ENCODE data around the gene TCL1A.

TCL1A gene

GRCh38 chr14:95703341-95703740, 10.6 kb downstream of the TCL1A start:
- no peak overlapping the region for H3K9ac ChIP-seq (ENCODE audit: low read depth, low read length)

DNA sequence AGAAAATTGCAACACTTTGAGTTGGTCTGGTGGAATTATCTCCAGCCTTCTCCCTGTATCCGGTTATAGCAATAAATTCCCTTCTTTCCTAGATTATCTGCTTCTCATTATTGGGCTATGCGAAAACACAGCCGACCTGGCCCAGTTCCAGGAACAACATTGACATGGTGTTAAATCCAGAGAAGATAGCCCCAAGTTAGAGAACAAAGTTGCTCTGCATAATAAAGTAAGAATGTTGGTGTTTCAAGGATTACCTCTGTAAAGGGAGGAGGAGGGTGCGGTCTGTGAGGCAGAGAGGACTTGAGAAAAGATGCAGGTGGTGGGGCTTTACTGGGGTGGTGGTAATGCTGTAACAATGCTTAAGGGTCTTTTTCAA, 12.1 kb downstream of the TCL1A start:
- Histone ChIP-seq H3K27me3 (ENCODE audit: insufficient read depth, low read length, poor library complexity) (peaks cover 3% of the 10 kb centered on the region), H3K4me2 (ENCODE audit: insufficient read depth, low read length) (no peak overlapping the region)

More at GRCh38 chr14:95703341-95703740, 10.6 kb downstream of the TCL1A start:
- no peaks in the 10 kb centered on the region for H3K4me1 ChIP-seq (ENCODE audit: insufficient read depth, low read length)
- H3K79me2 ChIP-seq (ENCODE audit: insufficient read depth, low read length), result no peaks in the 10 kb centered on the region
- peaks cover 3% of the 10 kb centered on the region for H3K27me3 ChIP-seq (ENCODE audit: insufficient read depth, low read length, poor library complexity)
- no peak overlapping the region for H2AFZ ChIP-seq (ENCODE audit: low read depth, low read length)
- no peak overlapping the region for H3K4me3 ChIP-seq (ENCODE audit: low read depth in 1 of 2, low read length in 2 of 2)
- ATAC-seq (ENCODE audit: insufficient read depth, low read depth), result no peak
- H3K27ac ChIP-seq (ENCODE audit: low read length), result no peak overlapping the region
- H3K4me2 ChIP-seq (ENCODE audit: insufficient read depth, low read length), result no peak overlapping the region
- DNase-seq, result no peak
- H3K9me3 ChIP-seq (ENCODE audit: insufficient read depth, low read length, severe bottlenecking), result no peaks in the 10 kb centered on the region
- no peaks in the 10 kb centered on the region for H4K20me1 ChIP-seq (ENCODE audit: insufficient read depth, low read length)
- TF ChIP-seq EZH2 (IDR thresholded peaks at IDR 0.05; ENCODE audit: borderline replicate concordance, low read depth, low read length, severe bottlenecking), result no peak
- TF ChIP-seq, protein P1, sequence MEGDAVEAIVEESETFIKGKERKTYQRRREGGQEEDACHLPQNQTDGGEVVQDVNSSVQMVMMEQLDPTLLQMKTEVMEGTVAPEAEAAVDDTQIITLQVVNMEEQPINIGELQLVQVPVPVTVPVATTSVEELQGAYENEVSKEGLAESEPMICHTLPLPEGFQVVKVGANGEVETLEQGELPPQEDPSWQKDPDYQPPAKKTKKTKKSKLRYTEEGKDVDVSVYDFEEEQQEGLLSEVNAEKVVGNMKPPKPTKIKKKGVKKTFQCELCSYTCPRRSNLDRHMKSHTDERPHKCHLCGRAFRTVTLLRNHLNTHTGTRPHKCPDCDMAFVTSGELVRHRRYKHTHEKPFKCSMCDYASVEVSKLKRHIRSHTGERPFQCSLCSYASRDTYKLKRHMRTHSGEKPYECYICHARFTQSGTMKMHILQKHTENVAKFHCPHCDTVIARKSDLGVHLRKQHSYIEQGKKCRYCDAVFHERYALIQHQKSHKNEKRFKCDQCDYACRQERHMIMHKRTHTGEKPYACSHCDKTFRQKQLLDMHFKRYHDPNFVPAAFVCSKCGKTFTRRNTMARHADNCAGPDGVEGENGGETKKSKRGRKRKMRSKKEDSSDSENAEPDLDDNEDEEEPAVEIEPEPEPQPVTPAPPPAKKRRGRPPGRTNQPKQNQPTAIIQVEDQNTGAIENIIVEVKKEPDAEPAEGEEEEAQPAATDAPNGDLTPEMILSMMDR (IDR thresholded peaks at IDR 0.05; ENCODE audit: borderline replicate concordance, extremely low read depth, low read length, poor library complexity, severe bottlenecking), result no peak
- no peaks in the 10 kb centered on the region for H3K36me3 ChIP-seq (ENCODE audit: insufficient read depth, low read length)

GRCh38 chr14:95700221-95700976, 13.5 kb downstream of the TCL1A start:
- Histone ChIP-seq H3K4me1 (ENCODE audit: insufficient read depth, low read length) (no peaks in the 10 kb centered on the region), H3K4me2 (ENCODE audit: insufficient read depth, low read length) (no peak overlapping the region), H3K36me3 (ENCODE audit: insufficient read depth, low read length) (no peaks in the 10 kb centered on the region), H4K20me1 (ENCODE audit: insufficient read depth, low read length) (no peaks in the 10 kb centered on the region), H2AFZ (ENCODE audit: low read depth, low read length) (no peak overlapping the region), H3K79me2 (ENCODE audit: insufficient read depth, low read length) (no peaks in the 10 kb centered on the region), H3K9ac (ENCODE audit: low read depth, low read length) (no peak overlapping the region), H3K9me3 (ENCODE audit: insufficient read depth, low read length, severe bottlenecking) (no peaks in the 10 kb centered on the region), H3K27ac (ENCODE audit: low read length) (no peak overlapping the region), H3K4me3 (ENCODE audit: low read depth in 1 of 2, low read length in 2 of 2) (no peak overlapping the region), H3K27me3 (ENCODE audit: insufficient read depth, low read length, poor library complexity) (peaks cover 3% of the 10 kb centered on the region)
- TF ChIP-seq, protein P1 (IDR thresholded peaks at IDR 0.05; ENCODE audit: borderline replicate concordance, extremely low read depth, low read length, poor library complexity, severe bottlenecking), result no peak
- no peak for TF ChIP-seq EZH2 (IDR thresholded peaks at IDR 0.05; ENCODE audit: borderline replicate concordance, low read depth, low read length, severe bottlenecking)
- DNase-seq, result no peak
- no peak for ATAC-seq (ENCODE audit: insufficient read depth, low read depth)

More for the DNA sequence above, 12.1 kb downstream of the TCL1A start:
- Histone ChIP-seq H3K27ac (ENCODE audit: low read length) (no peak overlapping the region), H2AFZ (ENCODE audit: low read depth, low read length) (no peak overlapping the region), H3K9ac (ENCODE audit: low read depth, low read length) (no peak overlapping the region), H3K79me2 (ENCODE audit: insufficient read depth, low read length) (no peaks in the 10 kb centered on the region), H3K36me3 (ENCODE audit: insufficient read depth, low read length) (no peaks in the 10 kb centered on the region), H3K4me3 (ENCODE audit: low read depth in 1 of 2, low read length in 2 of 2) (no peak overlapping the region), H3K4me1 (ENCODE audit: insufficient read depth, low read length) (no peaks in the 10 kb centered on the region), H4K20me1 (ENCODE audit: insufficient read depth, low read length) (no peaks in the 10 kb centered on the region), H3K9me3 (ENCODE audit: insufficient read depth, low read length, severe bottlenecking) (no peaks in the 10 kb centered on the region)
- DNase-seq (no peak), ATAC-seq (ENCODE audit: insufficient read depth, low read depth) (no peak)
- no peak for TF ChIP-seq EZH2 (IDR thresholded peaks at IDR 0.05; ENCODE audit: borderline replicate concordance, low read depth, low read length, severe bottlenecking)
- TF ChIP-seq, protein P1 (IDR thresholded peaks at IDR 0.05; ENCODE audit: borderline replicate concordance, extremely low read depth, low read length, poor library complexity, severe bottlenecking), result no peak
